Midbrain (tissue), 1 donor: Measurements from ENCODE around the gene SAMHD1.
"Not testable (repeated sequence)": the region's sequence is repeated elsewhere in the genome, so short reads cannot be mapped to it uniquely, and the experiment has no call there.

Experiments used
- DNase-seq: peaks from one replicate; lab custom pipeline; 2025; lab: John Stamatoyannopoulos, UW

SAMHD1 gene

GRCh38 chr20:36956016-36956415, 4.5 kb upstream of the SAMHD1 start:
- DNase-seq: no peak

DNA sequence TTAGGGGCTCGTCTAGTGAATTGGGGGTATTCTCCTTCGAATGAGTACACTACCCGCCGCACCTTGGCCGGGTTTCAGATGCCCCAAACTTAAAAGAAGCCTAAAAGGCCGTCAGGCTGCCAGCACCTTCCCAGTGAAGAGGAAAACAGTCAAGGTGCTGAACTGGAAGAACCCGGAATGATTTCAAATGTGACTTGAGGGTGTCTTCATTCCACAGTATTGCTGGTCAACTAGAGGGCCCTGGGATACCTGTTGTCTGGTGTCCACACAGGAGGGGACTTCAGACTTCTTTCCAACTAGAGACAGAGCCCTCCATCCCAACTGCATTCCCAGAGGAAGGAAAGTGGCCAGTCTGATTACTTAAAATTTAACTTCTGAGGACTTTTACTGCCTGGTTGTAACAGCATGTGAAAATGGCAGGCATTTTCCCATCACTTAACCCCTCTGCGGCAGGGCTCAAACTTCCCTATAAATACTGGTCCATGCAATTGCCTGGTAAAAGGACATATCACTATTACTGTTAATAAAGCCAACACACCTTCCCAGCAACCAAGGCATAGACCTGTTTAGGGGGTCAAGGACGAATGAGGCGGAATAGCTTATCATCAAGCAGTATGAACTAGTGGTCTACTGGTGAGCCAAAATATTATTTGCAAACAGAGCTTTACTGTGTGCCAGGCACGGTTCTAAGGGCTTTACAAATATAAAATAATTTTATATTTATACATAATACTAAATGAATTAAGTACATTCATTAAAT, 651 bp upstream of the SAMHD1 start:
- DNase-seq: no peak

DNA sequence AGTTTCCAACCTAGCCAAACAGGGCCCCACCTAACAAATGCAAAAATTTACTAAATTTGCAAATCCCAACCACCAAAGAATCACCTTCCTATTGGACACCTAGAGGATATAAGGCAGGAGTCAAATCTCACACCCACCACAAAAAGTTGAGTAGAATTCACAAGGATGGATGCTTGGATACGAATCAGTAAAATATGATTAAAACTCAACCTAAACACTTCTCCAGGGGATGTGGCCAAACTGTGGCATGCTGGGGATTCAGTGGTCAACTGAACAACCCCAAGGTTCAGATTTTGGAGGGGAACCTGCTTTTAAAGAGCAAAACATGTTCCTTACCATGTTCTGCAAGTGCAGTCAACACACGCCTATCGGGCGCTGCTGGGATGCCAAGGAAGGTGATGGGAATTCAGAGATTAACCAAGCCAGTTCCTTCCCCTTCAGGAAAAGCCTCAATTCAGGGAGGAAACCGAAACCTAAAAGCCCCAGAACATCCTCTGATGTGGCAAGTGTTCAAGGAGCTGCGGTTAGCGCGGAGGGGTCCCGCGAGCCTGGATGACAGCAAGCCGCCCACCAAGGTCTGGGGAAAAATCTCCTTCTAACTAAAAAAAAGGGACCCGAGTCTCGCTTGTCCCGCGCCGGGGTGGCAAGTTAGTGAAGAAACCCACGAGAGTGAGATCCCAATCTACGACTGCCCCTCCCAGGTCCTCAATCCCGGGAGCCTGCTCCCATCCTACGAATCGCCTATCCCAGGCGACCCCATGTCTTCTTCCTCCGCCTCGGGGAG, 902 bp downstream of the SAMHD1 start:
- DNase-seq: no peak

- DNase-seq: no peak
These were observed 10.1 kb downstream of the SAMHD1 start for GRCh38 chr20:36941401-36941835.

GRCh38 chr20:36937402-36937770, 14.1 kb downstream of the SAMHD1 start:
- no peak for DNase-seq

- not testable (repeated sequence) for DNase-seq
These were observed 14.6 kb downstream of the SAMHD1 start for GRCh38 chr20:36936761-36937401.

DNA sequence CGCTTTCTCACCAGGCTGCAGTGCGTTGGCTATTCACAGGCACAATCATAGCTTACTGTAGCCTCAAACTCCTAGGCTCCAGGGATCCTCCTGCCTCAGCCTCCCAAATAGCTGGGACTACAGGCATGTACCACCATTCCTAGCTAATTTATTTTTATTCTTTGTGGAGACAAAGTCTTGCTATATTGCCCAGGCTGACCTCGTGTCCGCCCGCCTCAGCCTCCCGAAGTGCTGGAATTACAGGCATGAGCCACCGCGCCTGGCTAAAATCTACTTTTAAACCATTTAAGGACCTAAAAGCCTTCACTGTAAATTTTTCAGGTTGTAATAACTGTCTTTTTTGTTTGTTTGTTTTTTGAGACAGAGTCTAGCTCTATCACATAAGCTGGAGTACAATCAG, 15.2 kb downstream of the SAMHD1 start:
- no peak for DNase-seq

- not testable (repeated sequence) for DNase-seq
These were observed 17.9 kb downstream of the SAMHD1 start for GRCh38 chr20:36933571-36933970.

- no peak for DNase-seq
These were observed 18.8 kb downstream of the SAMHD1 start for GRCh38 chr20:36932476-36933426.

GRCh38 chr20:36932067-36932466, 19.4 kb downstream of the SAMHD1 start:
- not testable (repeated sequence) for DNase-seq

DNA sequence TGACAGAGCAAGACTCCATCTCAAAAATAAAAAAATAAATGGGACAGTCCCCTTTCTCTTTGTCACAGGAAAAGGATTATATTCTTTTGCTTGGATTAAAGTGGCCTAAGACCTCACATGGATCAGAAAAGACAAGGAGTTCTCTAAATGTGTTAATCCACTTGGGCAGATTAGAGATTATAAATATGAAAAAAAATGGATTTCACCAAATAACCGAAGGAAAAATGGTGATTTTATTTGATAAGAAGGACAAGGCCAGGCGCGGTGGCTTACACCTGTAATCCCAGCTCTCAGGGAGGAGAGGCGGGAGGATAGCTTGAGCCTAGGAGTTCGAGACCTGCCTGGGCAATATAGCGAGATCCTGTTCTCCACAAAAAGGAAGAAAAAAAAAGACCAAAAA, 21.8 kb downstream of the SAMHD1 start:
- DNase-seq: no peak

DNA sequence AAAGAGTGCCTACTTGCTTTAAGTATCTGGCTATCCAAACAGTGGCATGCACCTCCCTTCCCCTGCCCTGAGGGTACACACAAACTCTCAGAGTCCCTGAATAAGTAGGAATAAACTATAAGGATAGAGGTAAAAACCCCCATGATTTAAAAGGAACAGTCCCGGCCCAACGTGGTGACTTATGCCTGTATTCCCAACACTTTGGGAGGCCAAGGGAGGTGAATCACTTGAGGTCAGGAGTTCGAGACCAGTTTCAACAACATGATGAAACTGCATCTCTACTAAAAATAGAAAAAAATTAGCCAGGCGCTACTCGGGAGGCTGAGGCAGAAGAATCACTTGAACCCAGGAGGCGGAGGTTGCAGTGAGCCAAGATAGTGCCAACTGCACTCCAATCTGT, 22.2 kb downstream of the SAMHD1 start:
- no peak for DNase-seq

- no peak for DNase-seq
These were observed 23.8 kb downstream of the SAMHD1 start for GRCh38 chr20:36927704-36928103.

DNA sequence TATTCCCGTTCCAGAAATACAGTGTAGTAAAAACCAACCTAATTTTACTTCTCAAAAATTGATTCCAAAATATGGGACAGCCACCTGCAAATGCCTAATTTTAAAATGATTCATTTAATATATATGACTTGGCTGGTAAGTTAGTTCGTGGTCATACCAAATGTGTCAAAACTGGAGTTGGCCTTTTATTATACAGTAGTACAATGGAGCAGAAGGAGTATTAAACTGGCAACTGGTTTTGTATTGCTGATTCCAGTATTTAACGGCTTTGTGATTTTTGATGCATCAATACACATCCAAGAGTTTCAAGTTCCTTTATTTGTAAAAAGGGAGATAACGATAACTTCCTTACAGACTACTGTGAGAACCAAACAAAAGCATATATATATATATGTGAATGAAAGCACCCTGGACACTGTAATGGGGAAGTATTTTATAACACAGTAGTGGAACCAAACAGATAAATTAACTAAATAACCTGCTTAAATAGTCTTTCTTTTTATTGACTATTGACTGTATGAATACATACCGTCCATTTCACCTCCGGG, 24.8 kb downstream of the SAMHD1 start:
- no peak for DNase-seq

DNA sequence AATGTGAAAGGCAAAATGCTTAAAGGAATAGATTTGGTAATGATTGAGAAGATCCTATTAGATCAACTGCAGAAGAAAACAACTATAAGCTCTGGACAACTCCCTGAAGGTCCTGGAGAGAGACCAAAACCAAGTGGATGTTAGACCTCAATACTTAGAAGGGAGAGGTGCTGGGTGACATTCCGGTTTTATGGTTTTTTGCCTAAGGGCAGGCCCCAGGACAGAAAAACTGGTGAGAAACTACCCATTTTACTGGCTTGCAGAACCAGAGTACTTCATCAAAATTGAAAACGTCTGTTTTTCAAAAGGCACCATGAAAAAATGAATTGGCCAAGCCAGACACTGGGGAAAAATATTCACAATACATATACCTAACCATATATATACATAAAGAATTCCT, 26.3 kb downstream of the SAMHD1 start:
- DNase-seq: no peak

DNA sequence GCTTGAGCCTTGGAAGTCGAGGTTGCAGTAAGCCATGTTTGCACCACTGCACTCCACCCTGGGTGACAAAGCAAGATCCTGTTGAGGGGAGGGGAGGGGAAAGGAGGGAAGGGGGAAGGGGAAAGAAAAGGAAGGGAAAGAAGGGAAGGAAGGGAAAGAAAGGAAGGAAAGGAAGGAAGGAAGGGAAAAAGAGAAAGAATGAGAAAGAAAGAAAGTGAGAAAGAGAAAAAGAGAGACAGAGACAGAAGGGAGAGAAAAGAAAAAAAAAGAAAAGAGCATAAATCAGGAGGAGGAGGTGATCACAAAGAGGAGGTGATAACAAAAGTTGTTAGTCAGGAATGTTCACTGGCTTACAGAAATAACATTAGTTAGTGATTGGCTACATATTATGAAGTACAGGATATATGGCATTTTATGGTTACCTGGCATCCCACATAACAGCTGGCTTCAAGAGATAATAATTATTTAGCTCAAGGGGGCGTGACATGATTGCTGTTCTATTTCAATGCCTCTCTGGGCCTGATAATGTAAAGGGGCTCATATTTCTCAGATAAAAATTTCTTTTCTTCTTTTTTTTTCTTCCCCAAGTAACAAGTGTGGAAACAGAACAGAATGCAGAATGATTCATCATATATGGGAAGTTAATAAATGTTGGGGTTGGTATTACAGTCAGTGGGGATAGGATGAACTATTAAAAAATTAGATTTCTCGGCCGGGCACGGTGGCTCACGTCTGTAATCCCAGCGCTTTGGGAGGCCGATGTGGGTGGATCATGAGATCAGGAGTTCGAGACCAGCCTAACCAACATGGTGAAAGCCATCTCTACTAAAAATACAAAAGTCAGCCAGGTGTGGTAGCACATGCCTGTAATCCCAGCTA, 27.1 kb downstream of the SAMHD1 start:
- DNase-seq: no peak

DNA sequence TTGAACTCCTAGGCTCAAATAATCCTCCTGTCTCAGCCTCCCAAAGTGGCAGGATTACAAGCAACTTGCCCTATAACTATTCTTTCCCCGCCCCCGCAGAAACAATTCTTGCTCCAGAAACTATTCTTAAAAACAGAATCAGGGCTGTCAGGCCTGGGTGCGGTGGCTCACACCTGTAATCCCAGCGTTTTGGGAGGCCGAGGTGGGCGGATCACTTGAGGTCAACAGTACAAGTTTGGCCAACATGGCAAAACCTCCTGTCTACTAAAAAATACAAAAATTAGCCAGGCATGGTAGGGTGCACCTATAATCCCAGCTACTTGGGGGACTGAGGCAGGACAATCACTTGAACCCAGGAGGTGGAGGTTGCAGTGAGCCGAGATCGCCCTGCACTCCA, 31.2 kb downstream of the SAMHD1 start:
- DNase-seq: no peak

- peak; percentile 75 for DNase-seq
These were observed 31.7 kb downstream of the SAMHD1 start for GRCh38 chr20:36919715-36920333.

DNA sequence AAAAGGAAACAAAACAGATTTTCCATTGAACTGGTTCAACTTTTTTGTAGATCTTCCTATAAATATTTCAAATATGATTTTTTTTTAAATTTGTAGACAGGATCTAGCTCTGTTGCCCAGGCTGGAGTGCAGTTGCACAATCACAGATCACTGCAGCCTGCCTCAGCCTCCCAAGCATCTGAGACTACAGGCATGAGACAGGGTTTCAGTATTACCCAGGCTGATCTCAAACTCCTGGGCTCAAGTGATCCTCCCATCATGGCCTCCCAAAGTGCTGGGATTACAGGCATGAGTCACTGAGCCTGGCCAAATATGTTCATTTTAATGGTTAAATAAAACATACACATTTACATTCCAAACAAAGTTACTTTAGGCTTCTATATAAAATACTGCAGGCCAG, 33.6 kb downstream of the SAMHD1 start:
- DNase-seq: no peak

- no peak for DNase-seq
These were observed 34.3 kb downstream of the SAMHD1 start for GRCh38 chr20:36917240-36917639.
